ENCODE data around the gene LAIR1.
"Not testable (repeated sequence)": the region's sequence is repeated elsewhere in the genome, so short reads cannot be mapped to it uniquely, and the experiment has no call there.

- not testable (repeated sequence) for TF ChIP-seq POLR2A (IDR thresholded peaks at IDR 0.05; ENCODE audit: low read depth); CTCF (IDR thresholded peaks at IDR 0.05); EP300 (IDR thresholded peaks at IDR 0.05); POLR2AphosphoS5 (IDR thresholded peaks at IDR 0.05)
These were observed 17.3 kb upstream of the LAIR1 start for GRCh38 chr19:54382041-54382440.
